ENCODE results near the gene FXYD4.
"Not testable (repeated sequence)": the region's sequence is repeated elsewhere in the genome, so short reads cannot be mapped to it uniquely, and the experiment has no call there.

Gene FXYD4

GRCh38 chr10:43329246-43329885 is 42.1 kb upstream of the FXYD4 start:
- no CpG with 5 or more reads among the region's 40 CpGs for WGBS, 2 donors (ENCODE audit: extremely low coverage in 2 of 2, insufficient read length in 2 of 2, insufficient replicate concordance in 1 of 2)
- not testable (repeated sequence) for H2AFZ ChIP-seq (ENCODE audit: low read length); H3K4me3 ChIP-seq (ENCODE audit: low read length in 2 of 2); H3K9me3 ChIP-seq (replicated peaks in 1 of 2; ENCODE audit: control insufficient read depth in 2 of 2, insufficient read depth in 1 of 2, low read depth in 1 of 2, low read length in 2 of 2); H3K4ac ChIP-seq (ENCODE audit: low read length); H3K36me3 ChIP-seq (replicated peaks in 1 of 2; ENCODE audit: control insufficient read depth in 2 of 2, insufficient read depth in 2 of 2, low read length in 2 of 2); H3K79me1 ChIP-seq (ENCODE audit: low read depth, low read length); H2BK5ac ChIP-seq (ENCODE audit: low read length); H3K23ac ChIP-seq (ENCODE audit: low read depth, low read length, poor library complexity); H3K14ac ChIP-seq (ENCODE audit: low read length); H3K27ac ChIP-seq (replicated peaks; ENCODE audit: low read length); H3K4me1 ChIP-seq (ENCODE audit: control insufficient read depth in 2 of 2, insufficient read depth in 1 of 2, low read depth in 1 of 2, low read length in 2 of 2); H3K9ac ChIP-seq (ENCODE audit: low read depth, low read length, poor library complexity); H3K27me3 ChIP-seq (ENCODE audit: control insufficient read depth in 3 of 3, insufficient read depth in 3 of 3, low read depth in 1 of 3, low read length in 3 of 3); DNase-seq (ENCODE audit: low spot score); H2BK12ac ChIP-seq (ENCODE audit: low read length); H2BK120ac ChIP-seq (ENCODE audit: low read depth, low read length); H3K4me2 ChIP-seq (ENCODE audit: insufficient read depth, low read length, poor library complexity, severe bottlenecking); H3K18ac ChIP-seq (ENCODE audit: low read length); H4K91ac ChIP-seq (ENCODE audit: low read depth, low read length, poor library complexity); H2BK15ac ChIP-seq (ENCODE audit: low read length); H4K8ac ChIP-seq (ENCODE audit: low read depth, low read length); H2AK5ac ChIP-seq (ENCODE audit: low read depth, low read length)

GRCh38 chr10:43330049-43330823 is 41.2 kb upstream of the FXYD4 start:
- not testable (repeated sequence) for H3K4ac ChIP-seq (ENCODE audit: low read length); H3K79me1 ChIP-seq (ENCODE audit: low read depth, low read length); H3K4me1 ChIP-seq (ENCODE audit: control insufficient read depth in 2 of 2, insufficient read depth in 1 of 2, low read depth in 1 of 2, low read length in 2 of 2); H3K36me3 ChIP-seq (replicated peaks in 1 of 2; ENCODE audit: control insufficient read depth in 2 of 2, insufficient read depth in 2 of 2, low read length in 2 of 2); H4K91ac ChIP-seq (ENCODE audit: low read depth, low read length, poor library complexity); H3K27ac ChIP-seq (replicated peaks; ENCODE audit: low read length); H3K9me3 ChIP-seq (replicated peaks in 1 of 2; ENCODE audit: control insufficient read depth in 2 of 2, insufficient read depth in 1 of 2, low read depth in 1 of 2, low read length in 2 of 2); H2BK12ac ChIP-seq (ENCODE audit: low read length); H2AK5ac ChIP-seq (ENCODE audit: low read depth, low read length); H3K18ac ChIP-seq (ENCODE audit: low read length); H4K8ac ChIP-seq (ENCODE audit: low read depth, low read length); H3K14ac ChIP-seq (ENCODE audit: low read length); H3K4me2 ChIP-seq (ENCODE audit: insufficient read depth, low read length, poor library complexity, severe bottlenecking); H3K4me3 ChIP-seq (ENCODE audit: low read length in 2 of 2); DNase-seq (ENCODE audit: low spot score); H3K9ac ChIP-seq (ENCODE audit: low read depth, low read length, poor library complexity); H2BK15ac ChIP-seq (ENCODE audit: low read length); H2AFZ ChIP-seq (ENCODE audit: low read length); H3K27me3 ChIP-seq (ENCODE audit: control insufficient read depth in 3 of 3, insufficient read depth in 3 of 3, low read depth in 1 of 3, low read length in 3 of 3); H3K23ac ChIP-seq (ENCODE audit: low read depth, low read length, poor library complexity); H2BK5ac ChIP-seq (ENCODE audit: low read length); H2BK120ac ChIP-seq (ENCODE audit: low read depth, low read length)
- WGBS, 2 donors (ENCODE audit: extremely low coverage in 2 of 2, insufficient read length in 2 of 2, insufficient replicate concordance in 1 of 2) = no CpG with 5 or more reads among the region's 11 CpGs

- not testable (repeated sequence) for H2BK15ac ChIP-seq (ENCODE audit: low read length); H3K9ac ChIP-seq (ENCODE audit: low read depth, low read length, poor library complexity); H2BK5ac ChIP-seq (ENCODE audit: low read length); H2BK12ac ChIP-seq (ENCODE audit: low read length); H3K9me3 ChIP-seq (replicated peaks in 1 of 2; ENCODE audit: control insufficient read depth in 2 of 2, insufficient read depth in 1 of 2, low read depth in 1 of 2, low read length in 2 of 2); H3K79me1 ChIP-seq (ENCODE audit: low read depth, low read length); H2BK120ac ChIP-seq (ENCODE audit: low read depth, low read length); H3K14ac ChIP-seq (ENCODE audit: low read length); DNase-seq (ENCODE audit: low spot score); H3K4me3 ChIP-seq (ENCODE audit: low read length in 2 of 2); H3K27me3 ChIP-seq (ENCODE audit: control insufficient read depth in 3 of 3, insufficient read depth in 3 of 3, low read depth in 1 of 3, low read length in 3 of 3); H3K4me1 ChIP-seq (ENCODE audit: control insufficient read depth in 2 of 2, insufficient read depth in 1 of 2, low read depth in 1 of 2, low read length in 2 of 2); H3K27ac ChIP-seq (replicated peaks; ENCODE audit: low read length); H4K91ac ChIP-seq (ENCODE audit: low read depth, low read length, poor library complexity); H2AFZ ChIP-seq (ENCODE audit: low read length); H3K36me3 ChIP-seq (replicated peaks in 1 of 2; ENCODE audit: control insufficient read depth in 2 of 2, insufficient read depth in 2 of 2, low read length in 2 of 2); H4K8ac ChIP-seq (ENCODE audit: low read depth, low read length); H3K23ac ChIP-seq (ENCODE audit: low read depth, low read length, poor library complexity); H3K4ac ChIP-seq (ENCODE audit: low read length); H2AK5ac ChIP-seq (ENCODE audit: low read depth, low read length); H3K4me2 ChIP-seq (ENCODE audit: insufficient read depth, low read length, poor library complexity, severe bottlenecking); H3K18ac ChIP-seq (ENCODE audit: low read length)
- WGBS, 2 donors (ENCODE audit: extremely low coverage in 2 of 2, insufficient read length in 2 of 2, insufficient replicate concordance in 1 of 2) = no CpG with 5 or more reads among the region's 4 CpGs
Observed at GRCh38 chr10:43330824-43331127, 40.7 kb upstream of the FXYD4 start.

GRCh38 chr10:43333653-43334052 is 37.8 kb upstream of the FXYD4 start:
- WGBS, 2 donors (ENCODE audit: extremely low coverage in 2 of 2, insufficient read length in 2 of 2, insufficient replicate concordance in 1 of 2) = no CpG with 5 or more reads among the region's 3 CpGs
- no peak overlapping the region for H2AK5ac ChIP-seq (ENCODE audit: low read depth, low read length)

More at GRCh38 chr10:43333653-43334052, 37.8 kb upstream of the FXYD4 start:
- no peaks in the 10 kb centered on the region for H3K36me3 ChIP-seq (replicated peaks in 1 of 2; ENCODE audit: control insufficient read depth in 2 of 2, insufficient read depth in 2 of 2, low read length in 2 of 2)
- H3K9me3 ChIP-seq (replicated peaks in 1 of 2; ENCODE audit: control insufficient read depth in 2 of 2, insufficient read depth in 1 of 2, low read depth in 1 of 2, low read length in 2 of 2) = no peaks in the 10 kb centered on the region
- H3K9ac ChIP-seq (ENCODE audit: low read depth, low read length, poor library complexity) = no peak overlapping the region
- no peak overlapping the region for H2BK15ac ChIP-seq (ENCODE audit: low read length)
- no peak overlapping the region for H3K14ac ChIP-seq (ENCODE audit: low read length)
- H3K23ac ChIP-seq (ENCODE audit: low read depth, low read length, poor library complexity) = no peak overlapping the region
- no peak overlapping the region for H2AFZ ChIP-seq (ENCODE audit: low read length)
- no peak overlapping the region for H3K18ac ChIP-seq (ENCODE audit: low read length)
- H3K27me3 ChIP-seq (ENCODE audit: control insufficient read depth in 3 of 3, insufficient read depth in 3 of 3, low read depth in 1 of 3, low read length in 3 of 3) = peaks cover 0 to 10% (median 0%) of the 10 kb centered on the region in 3 experiments
- H3K4me1 ChIP-seq (ENCODE audit: control insufficient read depth in 2 of 2, insufficient read depth in 1 of 2, low read depth in 1 of 2, low read length in 2 of 2) = peaks cover 0 to 7% of the 10 kb centered on the region in 2 donors
- no peak overlapping the region for H3K27ac ChIP-seq (replicated peaks; ENCODE audit: low read length)
- H4K91ac ChIP-seq (ENCODE audit: low read depth, low read length, poor library complexity) = no peak overlapping the region
- no peak for DNase-seq (ENCODE audit: low spot score)
- no peak overlapping the region for H2BK12ac ChIP-seq (ENCODE audit: low read length)
- H4K8ac ChIP-seq (ENCODE audit: low read depth, low read length) = no peak overlapping the region
- H3K4me3 ChIP-seq (ENCODE audit: low read length in 2 of 2) = no peak overlapping the region
- no peak overlapping the region for H3K4me2 ChIP-seq (ENCODE audit: insufficient read depth, low read length, poor library complexity, severe bottlenecking)
- no peaks in the 10 kb centered on the region for H3K79me1 ChIP-seq (ENCODE audit: low read depth, low read length)
- H3K4ac ChIP-seq (ENCODE audit: low read length) = no peak overlapping the region
- H2BK5ac ChIP-seq (ENCODE audit: low read length) = no peak overlapping the region
- H2BK120ac ChIP-seq (ENCODE audit: low read depth, low read length) = no peak overlapping the region
